ENCODE measurements around the gene SMG6.
"Not testable (repeated sequence)": the region's sequence is repeated elsewhere in the genome, so short reads cannot be mapped to it uniquely, and the experiment has no call there.

SMG6 gene

GRCh38 chr17:2016494-2016893 is 287.1 kb downstream of the SMG6 start:
- in situ Hi-C loops (cut with MboI; ENCODE audit: low sequenced_read_pairs, unreplicated experiment), result no loop called here
- TF ChIP-seq CTCF (IDR thresholded peaks at IDR 0.05; ENCODE audit: borderline replicate concordance, control extremely low read depth, extremely low read depth, insufficient read depth, missing control alignments), result no peak
- DNase-seq (ENCODE audit: low spot score), result no peak

DNA sequence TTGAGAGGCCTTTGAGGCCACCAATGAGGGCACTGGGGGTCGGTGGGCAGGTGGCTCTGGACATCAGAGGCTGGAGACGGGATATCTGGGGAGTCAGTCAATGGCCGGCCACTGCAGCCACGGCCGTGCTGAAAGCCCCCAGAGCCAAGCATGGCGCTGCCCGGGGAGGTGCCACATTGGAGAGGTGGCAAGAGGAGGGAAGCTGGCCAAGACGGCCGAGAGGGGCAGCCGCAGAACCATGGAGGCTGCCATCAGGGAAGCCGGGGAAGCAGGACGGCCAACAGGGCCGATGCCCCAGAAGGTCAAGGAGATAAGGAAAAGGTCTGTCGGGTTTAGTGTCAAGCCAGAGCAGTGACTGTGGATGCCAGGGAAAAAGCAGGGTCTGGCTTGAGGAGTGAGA is 288.3 kb downstream of the SMG6 start:
- in situ Hi-C loops (cut with MboI; ENCODE audit: low sequenced_read_pairs, unreplicated experiment), result no loop called here
- TF ChIP-seq CTCF (IDR thresholded peaks at IDR 0.05; ENCODE audit: borderline replicate concordance, control extremely low read depth, extremely low read depth, insufficient read depth, missing control alignments), result no peak
- no peak for DNase-seq (ENCODE audit: low spot score)

- no peak for DNase-seq (ENCODE audit: low spot score)
- in situ Hi-C loops (cut with MboI; ENCODE audit: low sequenced_read_pairs, unreplicated experiment), result no loop called here
- no peak for TF ChIP-seq CTCF (IDR thresholded peaks at IDR 0.05; ENCODE audit: borderline replicate concordance, control extremely low read depth, extremely low read depth, insufficient read depth, missing control alignments)
Observed at GRCh38 chr17:2013994-2014317, 289.6 kb downstream of the SMG6 start.

DNA sequence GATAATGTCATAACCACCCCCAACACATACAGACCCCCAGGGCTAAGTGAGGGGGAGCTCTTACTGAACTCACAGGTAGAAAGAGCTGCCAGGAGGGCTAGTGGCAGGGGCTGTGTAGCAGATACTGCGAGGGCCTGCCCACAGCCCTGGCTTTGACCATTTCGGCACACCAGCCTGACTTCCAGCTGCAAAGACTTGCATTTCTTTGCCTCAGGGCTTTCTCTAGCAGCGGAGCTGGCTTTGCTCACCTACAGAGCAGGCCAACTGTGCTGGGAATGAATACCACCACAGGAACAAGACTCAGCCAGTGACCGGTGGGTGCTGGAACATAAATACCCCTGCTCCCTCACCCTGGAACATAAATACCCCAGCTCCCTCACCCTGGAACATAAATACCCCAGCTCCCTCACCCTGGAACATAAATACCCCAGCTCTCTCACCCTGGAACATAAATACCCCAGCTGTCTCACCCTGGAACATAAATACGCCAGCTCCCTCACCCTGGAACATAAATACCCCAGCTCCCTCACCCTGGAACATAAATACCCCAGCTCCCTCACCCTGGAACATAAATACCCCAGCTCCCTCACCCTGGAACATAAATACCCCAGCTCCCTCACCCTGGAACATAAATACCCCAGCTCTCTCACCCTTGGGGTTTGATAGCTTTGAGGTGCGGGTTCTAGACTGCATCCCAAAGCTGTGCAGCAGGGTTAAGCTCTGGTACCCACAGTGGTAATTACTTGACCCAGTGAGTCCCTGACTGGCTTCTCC is 290.2 kb downstream of the SMG6 start:
- DNase-seq (ENCODE audit: low spot score); in situ Hi-C loops (cut with MboI; ENCODE audit: low sequenced_read_pairs, unreplicated experiment): not testable (repeated sequence)

DNA sequence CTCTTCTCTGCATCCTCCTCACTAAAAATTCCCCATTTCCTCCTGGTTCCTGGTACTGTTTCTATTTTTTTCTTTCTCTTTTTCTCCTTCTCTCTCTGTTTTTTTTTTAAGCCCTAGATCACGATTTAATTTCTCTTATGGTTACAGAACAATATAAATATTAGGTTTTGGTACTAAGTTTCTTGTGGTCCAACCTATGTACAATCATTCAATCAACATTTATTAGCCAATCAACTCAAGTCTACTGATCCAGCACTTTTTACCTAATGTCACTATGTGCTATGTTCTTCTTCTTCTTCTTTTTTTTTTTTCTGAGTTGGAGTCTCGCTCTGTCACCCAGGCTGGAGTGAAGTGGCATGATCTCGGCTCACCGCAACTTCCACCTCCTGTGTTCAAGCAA is 291.1 kb downstream of the SMG6 start:
- TF ChIP-seq CTCF (IDR thresholded peaks at IDR 0.05; ENCODE audit: borderline replicate concordance, control extremely low read depth, extremely low read depth, insufficient read depth, missing control alignments), result no peak
- no peak for DNase-seq (ENCODE audit: low spot score)
- in situ Hi-C loops (cut with MboI; ENCODE audit: low sequenced_read_pairs, unreplicated experiment), result no loop called here

GRCh38 chr17:2011411-2012371 is 291.9 kb downstream of the SMG6 start:
- no peak for DNase-seq (ENCODE audit: low spot score)
- no peak for TF ChIP-seq CTCF (IDR thresholded peaks at IDR 0.05; ENCODE audit: borderline replicate concordance, control extremely low read depth, extremely low read depth, insufficient read depth, missing control alignments)
- in situ Hi-C loops (cut with MboI; ENCODE audit: low sequenced_read_pairs, unreplicated experiment), result no loop called here

All from GM13976 (cell line).